ENCODE data around the gene CTNNA3.

- no peak for TF ChIP-seq CTCF (IDR thresholded peaks at IDR 0.05)
- TF ChIP-seq POLR2A (IDR thresholded peaks at IDR 0.05) = no peak
Measured at GRCh38 chr10:66673071-66673470, 1022.9 kb downstream of the CTNNA3 start.
